HAP-1 (cell line): ENCODE results near the gene SLC27A5.
A peak's percentile ranks its signal among the peaks of the same experiment; 100 is the strongest.
"Not testable (repeated sequence)": the region's sequence is repeated elsewhere in the genome, so short reads cannot be mapped to it uniquely, and the experiment has no call there.

Experiments used
- DNase-seq, 2 experiments: peaks; one replicate each; pipeline ENCODE4 v3.0.0-alpha.2; 2016 to 2020; ENCODE audit warnings: low spot score in 2 of 2
- H3K27me3 ChIP-seq: fragments of 250-450 bp; sonication (Bioruptor Pico); 2 replicates; pipeline ENCODE4 v1.5.1; 2020; ENCODE audit warnings: low read depth, mild to moderate bottlenecking, moderate library complexity
- H3K36me3 ChIP-seq: fragments of 250-450 bp; sonication (Bioruptor Pico); replicated peaks from 2 replicates; pipeline ENCODE4 v1.5.1; 2020; ENCODE audit warnings: mild to moderate bottlenecking
- H3K4me1 ChIP-seq: fragments of 250-450 bp; sonication (Bioruptor Pico); 2 replicates; pipeline ENCODE4 v1.5.1; 2020; ENCODE audit warnings: mild to moderate bottlenecking
- H3K4me3 ChIP-seq: fragments of 250-450 bp; sonication (Bioruptor Pico); 2 replicates; pipeline ENCODE4 v1.5.1; 2020; ENCODE audit warnings: mild to moderate bottlenecking, moderate library complexity
- H3K9me3 ChIP-seq: fragments of 250-450 bp; sonication (Bioruptor Pico); 2 replicates; pipeline ENCODE4 v1.5.1; 2020; ENCODE audit warnings: mild to moderate bottlenecking, moderate library complexity
- in situ Hi-C: fragments of 300-500 bp; cut with MboI; formaldehyde crosslinking; loops from 3 replicates; pipeline ENCODE4 v1.14.3; 2020; ENCODE audit warnings: low sequenced_read_pairs, inconsistent platforms, mixed read lengths

Gene SLC27A5

GRCh38 chr19:58480481-58480830, 31.3 kb downstream of the SLC27A5 start:
- Histone ChIP-seq H3K9me3 (no peaks in the 10 kb centered on the region), H3K4me1 (peaks cover 6% of the 10 kb centered on the region), H3K36me3 (0 out of 2 replicates have a peak, but pooled peaks cover 5% of the 10 kb centered on the region), H3K27me3 (no peaks in the 10 kb centered on the region), H3K4me3 (no peak overlapping the region)
- DNase-seq: no peak
- in situ Hi-C loops: no loop called here

- Histone ChIP-seq H3K4me1 (peaks cover 9% of the 10 kb centered on the region), H3K4me3 (no peak overlapping the region), H3K9me3 (no peaks in the 10 kb centered on the region), H3K36me3 (0 out of 2 replicates have a peak, but pooled peaks cover 5% of the 10 kb centered on the region), H3K27me3 (no peaks in the 10 kb centered on the region)
- in situ Hi-C loops: no loop called here
- no peak for DNase-seq
Observed at GRCh38 chr19:58479736-58480480, 31.9 kb downstream of the SLC27A5 start.

DNA sequence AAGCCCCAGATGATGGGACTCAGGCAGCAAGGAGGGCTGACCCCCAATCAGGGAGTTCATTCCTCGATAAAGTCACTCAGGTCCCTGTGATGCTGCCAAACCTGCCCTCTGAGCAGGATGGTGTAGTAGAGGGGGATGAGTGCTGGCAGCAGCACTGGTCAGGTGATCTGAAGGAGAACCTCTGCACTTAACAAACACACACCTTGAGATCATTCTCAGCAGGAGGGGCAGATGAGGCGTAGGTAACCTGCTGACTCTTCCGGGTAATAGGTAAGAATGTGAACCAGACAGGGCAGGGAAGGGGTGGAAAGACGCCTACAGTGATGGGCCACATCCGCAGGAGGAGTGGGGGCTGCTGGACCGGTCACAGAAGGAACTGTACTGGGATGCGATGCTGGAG, 32.5 kb downstream of the SLC27A5 start:
- Histone ChIP-seq H3K36me3 (peaks cover 5% of the 10 kb centered on the region; the same call in 1 of the 2 replicates), H3K9me3 (no peaks in the 10 kb centered on the region), H3K4me3 (no peak overlapping the region), H3K27me3 (no peaks in the 10 kb centered on the region), H3K4me1 (peaks cover 9% of the 10 kb centered on the region)
- no peak for DNase-seq
- in situ Hi-C loops: no loop called here

DNA sequence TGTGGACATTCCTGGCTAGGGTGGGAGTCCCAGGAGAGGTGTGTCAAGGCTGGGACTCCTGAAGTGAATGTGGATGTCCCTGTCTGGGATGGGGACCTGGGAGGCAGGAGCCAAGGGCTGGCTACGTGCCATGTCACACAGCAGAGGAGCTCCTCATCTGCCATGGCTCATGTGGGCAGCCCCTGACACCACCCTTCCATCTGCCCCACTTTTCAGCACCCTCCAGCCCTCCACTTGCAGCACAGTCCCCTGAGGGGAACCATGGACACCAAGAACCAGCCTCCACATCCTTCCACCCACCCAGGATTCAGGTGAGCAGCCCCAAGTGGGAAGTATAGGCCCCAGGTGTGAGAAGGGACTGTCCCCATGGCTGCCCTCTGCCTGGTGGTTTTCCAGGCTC, 33.9 kb downstream of the SLC27A5 start:
- peaks cover 9% of the 10 kb centered on the region for H3K4me1 ChIP-seq
- no peak overlapping the region for H3K4me3 ChIP-seq
- in situ Hi-C loops: no loop called here
- H3K36me3 ChIP-seq: peaks cover 8% of the 10 kb centered on the region
- DNase-seq: no peak
- H3K9me3 ChIP-seq: no peaks in the 10 kb centered on the region
- H3K27me3 ChIP-seq: no peaks in the 10 kb centered on the region

- Histone ChIP-seq H3K4me1 (peaks cover 9% of the 10 kb centered on the region), H3K27me3 (no peaks in the 10 kb centered on the region), H3K9me3 (no peaks in the 10 kb centered on the region), H3K36me3 (peaks cover 15% of the 10 kb centered on the region), H3K4me3 (no peak overlapping the region)
- in situ Hi-C loops: no loop called here
- no peak for DNase-seq
Observed at GRCh38 chr19:58477130-58477529, 34.7 kb downstream of the SLC27A5 start.

GRCh38 chr19:58476498-58477015, 35.2 kb downstream of the SLC27A5 start:
- no peak for DNase-seq
- Histone ChIP-seq H3K27me3 (no peaks in the 10 kb centered on the region), H3K36me3 (peaks cover 21% of the 10 kb centered on the region), H3K4me3 (peak overlapping the region; percentile 48), H3K9me3 (no peaks in the 10 kb centered on the region), H3K4me1 (peaks cover 9% of the 10 kb centered on the region)
- in situ Hi-C loops: no loop called here

DNA sequence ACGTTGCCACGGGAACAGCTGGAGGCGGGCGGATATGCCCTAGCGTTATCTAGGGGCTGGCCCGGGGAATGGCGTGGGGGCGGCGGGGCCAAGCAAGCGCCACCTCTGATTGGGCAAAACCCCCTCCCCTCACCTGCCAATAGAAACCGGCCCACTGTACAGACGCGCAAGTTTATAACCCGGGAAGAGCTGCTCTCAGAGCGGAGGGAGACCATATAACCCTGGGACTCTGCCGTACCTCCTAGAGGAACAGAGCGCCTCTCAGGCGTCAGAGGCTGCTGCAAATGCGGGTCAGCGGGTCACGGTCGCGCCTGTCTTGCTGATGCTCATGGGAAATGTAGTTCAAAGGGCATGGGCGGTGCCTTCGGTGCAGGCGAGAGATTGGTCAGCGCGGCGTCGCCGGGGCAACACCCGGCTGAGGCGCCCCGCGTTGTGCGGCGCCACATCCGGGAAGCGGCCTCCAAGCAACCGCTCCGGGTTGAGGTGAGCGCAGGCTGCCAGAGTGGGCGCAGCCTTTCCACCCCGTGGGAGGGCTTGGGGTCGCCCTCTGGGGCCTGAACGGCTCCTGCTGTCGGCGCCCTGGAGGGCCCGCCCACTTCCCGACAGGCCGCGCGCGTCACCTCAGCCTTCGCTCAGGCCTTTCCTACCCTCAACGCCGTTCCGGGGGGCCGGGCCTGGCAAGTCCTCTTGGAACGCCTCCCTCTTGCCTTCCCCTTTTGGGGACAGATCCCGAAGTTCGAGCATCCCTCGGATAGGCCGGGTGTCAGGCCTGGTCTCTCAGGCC, 35.9 kb downstream of the SLC27A5 start, which contains the start of gene ZNF446:
Gene ZNF446 (plus strand): TSS at position 639 of the 784 bp plus-strand sequence. CDS start 867 bp downstream, outside the sequence.
- in situ Hi-C loops: no loop called here
- DNase-seq: peak; percentile 92 to 97
- Histone ChIP-seq H3K4me3 (peak within 1 kb of the TSS; percentile 48), H3K27me3 (no peaks in the 10 kb centered on the region), H3K9me3 (no peaks in the 10 kb centered on the region), H3K36me3 (peaks cover 17% of the 10 kb centered on the region), H3K4me1 (peaks cover 9% of the 10 kb centered on the region)

DNA sequence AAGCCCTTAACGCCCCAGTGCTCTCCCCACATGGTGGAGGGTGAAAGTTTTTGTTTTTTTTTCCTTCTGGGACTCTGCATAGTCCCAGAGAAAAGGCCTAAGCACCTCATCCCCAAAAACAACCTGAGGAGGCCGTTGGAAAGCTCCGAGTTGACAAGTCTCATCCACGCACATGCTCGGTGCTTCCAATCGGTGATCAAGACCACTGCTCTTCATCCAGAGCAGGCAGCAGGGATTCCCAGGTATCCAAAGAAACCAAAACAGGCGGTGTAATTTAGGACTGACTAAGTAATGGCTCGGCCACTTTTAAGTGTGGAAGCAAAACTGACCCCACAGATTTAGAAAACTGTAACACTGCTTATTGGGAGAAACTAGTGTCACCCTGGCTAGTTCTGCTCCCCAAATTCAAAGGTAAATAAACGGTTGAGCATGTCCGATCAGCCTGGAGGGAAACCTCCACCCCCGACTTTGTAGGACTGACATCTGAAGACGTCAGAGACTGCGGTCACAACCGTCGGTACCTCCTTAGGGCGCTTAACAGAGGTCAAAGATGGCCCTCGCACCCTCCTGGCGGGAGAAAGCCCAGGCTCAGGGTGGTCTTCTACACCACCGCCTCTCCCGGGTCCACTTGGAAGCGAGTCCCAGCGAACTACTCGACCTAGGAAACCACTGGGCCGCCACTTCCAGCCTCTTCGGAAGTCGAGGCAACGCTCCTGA, 36.6 kb downstream of the SLC27A5 start:
- H3K27me3 ChIP-seq: no peaks in the 10 kb centered on the region
- in situ Hi-C loops: no loop called here
- no peak for DNase-seq
- H3K4me3 ChIP-seq: peak overlapping the region; percentile 48
- no peaks in the 10 kb centered on the region for H3K9me3 ChIP-seq
- H3K4me1 ChIP-seq: peaks cover 9% of the 10 kb centered on the region
- H3K36me3 ChIP-seq: peaks cover 17% of the 10 kb centered on the region

DNA sequence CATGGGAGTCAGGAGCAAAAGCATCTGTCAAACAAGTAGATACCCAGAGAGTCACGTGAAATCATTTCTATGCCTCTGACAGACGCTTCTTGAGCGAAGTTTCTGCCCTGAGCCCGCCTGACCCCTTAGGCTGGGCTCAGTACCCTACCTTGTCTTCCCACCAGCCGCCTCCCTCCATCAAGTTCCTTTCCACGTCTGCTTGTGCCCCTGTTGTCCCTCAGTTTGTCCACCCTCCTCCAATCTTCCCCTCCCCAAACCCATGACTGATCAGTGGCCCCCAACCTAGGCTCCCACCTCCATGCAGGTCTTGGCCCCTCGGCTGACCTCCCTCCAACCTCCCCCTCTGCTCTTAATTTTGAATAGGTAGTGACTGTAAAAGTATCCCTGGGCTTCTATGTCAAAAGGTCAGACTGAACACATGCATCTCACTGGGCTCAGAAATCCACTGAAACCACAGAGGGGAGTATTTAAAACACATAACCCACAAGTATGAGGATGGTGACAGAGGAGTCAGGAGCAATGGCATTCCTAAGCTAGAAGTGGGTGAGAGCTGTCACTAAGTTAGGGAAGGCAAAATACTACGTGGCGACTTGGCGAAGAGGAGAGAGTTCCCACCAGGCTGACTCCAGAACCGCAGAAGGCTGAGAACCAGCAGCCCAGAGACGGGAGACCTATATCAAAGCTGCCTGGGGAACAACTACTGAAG, 37.3 kb downstream of the SLC27A5 start:
- no peaks in the 10 kb centered on the region for H3K9me3 ChIP-seq
- no peaks in the 10 kb centered on the region for H3K27me3 ChIP-seq
- in situ Hi-C loops: no loop called here
- DNase-seq: no peak
- H3K4me1 ChIP-seq: peaks cover 9% of the 10 kb centered on the region
- H3K36me3 ChIP-seq: peaks cover 17% of the 10 kb centered on the region
- H3K4me3 ChIP-seq: no peak overlapping the region

DNA sequence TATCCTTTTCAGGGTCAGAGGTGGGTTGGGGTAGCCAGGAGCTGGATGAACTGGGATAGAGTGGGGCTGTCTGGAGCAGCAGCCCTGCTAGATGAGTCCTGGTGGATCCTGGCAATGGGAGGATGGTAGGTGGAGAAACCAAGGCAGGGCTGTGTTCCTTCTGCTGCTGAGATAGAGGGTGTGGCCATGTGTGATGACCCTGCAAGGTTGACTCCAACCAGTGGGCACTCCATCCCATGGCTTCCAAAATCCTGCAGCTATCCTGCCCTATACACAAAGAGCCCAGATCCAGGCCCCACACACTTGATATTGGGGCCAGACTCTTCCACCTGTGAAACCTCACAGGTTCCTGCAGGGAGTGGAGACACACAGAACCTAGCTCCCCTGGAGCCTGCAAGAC, 38.0 kb downstream of the SLC27A5 start:
- Histone ChIP-seq H3K9me3 (no peaks in the 10 kb centered on the region), H3K4me3 (no peak overlapping the region), H3K4me1 (peaks cover 9% of the 10 kb centered on the region), H3K27me3 (no peaks in the 10 kb centered on the region), H3K36me3 (peaks cover 17% of the 10 kb centered on the region)
- no peak for DNase-seq
- in situ Hi-C loops: no loop called here

DNA sequence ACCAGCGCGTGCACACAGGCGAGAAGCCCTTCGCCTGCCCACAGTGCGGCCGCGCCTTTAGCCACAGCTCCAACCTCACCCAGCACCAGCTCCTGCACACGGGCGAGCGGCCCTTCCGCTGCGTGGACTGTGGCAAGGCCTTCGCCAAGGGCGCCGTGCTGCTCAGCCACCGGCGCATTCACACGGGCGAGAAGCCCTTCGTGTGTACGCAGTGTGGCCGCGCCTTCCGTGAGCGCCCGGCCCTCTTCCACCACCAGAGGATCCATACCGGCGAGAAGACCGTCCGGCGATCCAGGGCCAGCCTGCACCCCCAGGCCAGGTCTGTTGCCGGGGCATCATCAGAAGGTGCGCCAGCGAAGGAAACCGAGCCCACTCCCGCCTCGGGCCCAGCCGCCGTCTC, 40.1 kb downstream of the SLC27A5 start:
- no peak for DNase-seq
- Histone ChIP-seq H3K4me1 (peaks cover 14% of the 10 kb centered on the region), H3K4me3 (no peak overlapping the region), H3K36me3 (peaks cover 17% of the 10 kb centered on the region), H3K9me3 (no peaks in the 10 kb centered on the region), H3K27me3 (no peaks in the 10 kb centered on the region)
- in situ Hi-C loops: no loop called here

GRCh38 chr19:58470837-58471543, 40.8 kb downstream of the SLC27A5 start:
- H3K9me3 ChIP-seq, H3K27me3 ChIP-seq, H3K4me3 ChIP-seq, DNase-seq, in situ Hi-C loops: not testable (repeated sequence)
- H3K4me1 ChIP-seq: peaks cover 13% of the 10 kb centered on the region
- peaks cover 17% of the 10 kb centered on the region for H3K36me3 ChIP-seq
